Fibroblast of lung (primary cell): Measurements from ENCODE around the gene ETS1.

Experiments
- CTCF ChIP-seq, 2 donors: IDR thresholded peaks in 1 of 2; conservative IDR thresholded peaks in 1 of 2; 1 replicate in 1 of 2; 2 replicates in 1 of 2; pipeline ENCODE4 v1.5.1; 2011 to 2012; ENCODE audit warnings: low read length in 2 of 2, control low read depth in 1 of 2, inconsistent platforms in 1 of 2, low read depth in 1 of 2, mild to moderate bottlenecking in 1 of 2
- EZH2 ChIP-seq: IDR thresholded peaks from 2 replicates; pipeline ENCODE4 v1.5.1; 2012; ENCODE audit warnings: low read length, control low read depth, mild to moderate bottlenecking; ENCODE audit errors: missing control alignments

DNA sequence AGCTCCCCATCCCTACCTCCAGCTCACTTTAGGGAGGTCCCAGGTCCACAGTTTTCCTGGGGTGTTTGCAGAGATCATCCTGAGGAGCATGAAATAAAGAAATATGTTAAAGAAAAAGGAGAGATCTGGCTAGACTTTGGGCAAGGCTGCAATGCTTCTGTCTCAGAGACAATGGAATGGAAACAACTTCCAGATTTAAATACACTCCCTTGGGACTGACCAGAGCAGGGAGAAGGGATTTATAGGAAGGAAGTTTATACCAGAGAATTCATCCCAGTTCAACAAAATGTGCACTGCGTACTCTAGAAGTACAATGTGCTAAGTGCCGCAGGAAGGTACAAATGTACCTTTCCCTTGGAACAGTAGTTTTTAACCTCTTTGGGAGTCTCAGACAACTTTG is 40.4 kb downstream of the ETS1 start:
- no peak for TF ChIP-seq CTCF (conservative IDR thresholded peaks at IDR 0.05 in 1 of 2, IDR thresholded peaks at IDR 0.05 in 1 of 2; ENCODE audit: low read depth in 1 of 2, low read length in 2 of 2)
- no peak for TF ChIP-seq EZH2
